Endothelial cell of umbilical vein (primary cell): ENCODE data around the gene SPATA7.

Source experiments
- MYC ChIP-seq: IDR thresholded peaks from one replicate; pipeline ENCODE4 v1.6.1; 2011; ENCODE audit warnings: mild to moderate bottlenecking, low read depth, low read length
- POLR2A ChIP-seq: IDR thresholded peaks from 2 replicates; pipeline ENCODE4 v1.6.1; 2012; ENCODE audit warnings: low read depth, mild to moderate bottlenecking, control low read depth, low read length
- TF ChIP-seq, protein P1 (sequence below), 2 donors: IDR thresholded peaks; 1 replicate in 1 of 2; 2 replicates in 1 of 2; pipeline ENCODE4 v1.5.1; 2011; ENCODE audit warnings: low read length in 2 of 2, mild to moderate bottlenecking in 2 of 2, moderate library complexity in 2 of 2, control low read depth in 1 of 2, inconsistent platforms in 1 of 2, low read depth in 1 of 2; ENCODE audit not compliant: insufficient read depth in 1 of 2; ENCODE audit errors: extremely low read depth in 1 of 2

- TF ChIP-seq POLR2A: no peak
- TF ChIP-seq, protein P1, sequence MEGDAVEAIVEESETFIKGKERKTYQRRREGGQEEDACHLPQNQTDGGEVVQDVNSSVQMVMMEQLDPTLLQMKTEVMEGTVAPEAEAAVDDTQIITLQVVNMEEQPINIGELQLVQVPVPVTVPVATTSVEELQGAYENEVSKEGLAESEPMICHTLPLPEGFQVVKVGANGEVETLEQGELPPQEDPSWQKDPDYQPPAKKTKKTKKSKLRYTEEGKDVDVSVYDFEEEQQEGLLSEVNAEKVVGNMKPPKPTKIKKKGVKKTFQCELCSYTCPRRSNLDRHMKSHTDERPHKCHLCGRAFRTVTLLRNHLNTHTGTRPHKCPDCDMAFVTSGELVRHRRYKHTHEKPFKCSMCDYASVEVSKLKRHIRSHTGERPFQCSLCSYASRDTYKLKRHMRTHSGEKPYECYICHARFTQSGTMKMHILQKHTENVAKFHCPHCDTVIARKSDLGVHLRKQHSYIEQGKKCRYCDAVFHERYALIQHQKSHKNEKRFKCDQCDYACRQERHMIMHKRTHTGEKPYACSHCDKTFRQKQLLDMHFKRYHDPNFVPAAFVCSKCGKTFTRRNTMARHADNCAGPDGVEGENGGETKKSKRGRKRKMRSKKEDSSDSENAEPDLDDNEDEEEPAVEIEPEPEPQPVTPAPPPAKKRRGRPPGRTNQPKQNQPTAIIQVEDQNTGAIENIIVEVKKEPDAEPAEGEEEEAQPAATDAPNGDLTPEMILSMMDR (IDR thresholded peaks at IDR 0.05; ENCODE audit: extremely low read depth in 1 of 2, insufficient read depth in 1 of 2, low read depth in 1 of 2, low read length in 2 of 2): no peak
- TF ChIP-seq MYC: no peak
Measured at GRCh38 chr14:88422047-88422446, 36.6 kb downstream of the SPATA7 start.
